ENCODE data around the gene DHRS13.
"Not testable (repeated sequence)": the region's sequence is repeated elsewhere in the genome, so short reads cannot be mapped to it uniquely, and the experiment has no call there.

The DHRS13 gene

DNA sequence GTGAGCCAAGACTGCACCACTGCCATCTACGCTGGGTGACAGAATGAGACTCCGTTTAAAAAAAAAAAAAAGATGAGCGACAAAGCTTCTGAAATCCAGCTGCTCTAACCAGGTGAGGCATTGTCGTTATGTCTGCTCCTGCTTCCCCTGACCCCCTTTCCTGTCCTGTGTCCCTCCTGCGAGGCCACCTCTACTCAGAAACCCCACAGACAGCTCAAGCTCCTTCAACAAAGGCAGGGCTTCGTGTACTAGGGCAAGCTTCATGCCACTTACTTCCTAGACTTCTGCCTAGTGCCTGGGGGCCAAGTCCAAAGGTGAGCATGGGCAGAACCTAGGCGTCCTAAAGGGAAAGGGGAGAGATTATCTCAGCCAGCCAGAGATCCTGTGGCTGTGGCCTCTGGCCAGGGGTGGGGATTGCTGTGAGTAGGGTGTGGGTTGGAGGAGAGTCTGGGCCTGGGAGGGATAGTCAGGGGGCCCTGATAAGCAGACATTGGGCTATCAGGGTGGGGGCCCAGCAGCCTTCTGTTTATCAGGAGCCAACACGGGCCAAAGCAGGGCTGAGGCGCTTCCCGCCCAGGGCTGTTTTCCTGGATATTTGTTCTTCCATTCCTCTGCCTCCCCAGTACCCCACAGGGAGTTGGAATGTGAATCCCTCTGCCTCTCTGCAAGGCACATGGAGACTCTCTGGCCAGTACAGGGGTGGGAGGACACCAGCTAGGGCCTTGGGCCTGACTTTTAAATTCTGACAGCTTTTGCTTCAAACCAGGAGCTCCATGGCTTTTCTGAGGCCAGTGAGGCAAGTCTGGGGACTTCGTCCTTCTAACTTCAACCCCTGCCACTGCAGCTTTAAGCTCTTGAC lies 37.7 kb downstream of the DHRS13 start:
- no peak overlapping the region for H3K4me3 ChIP-seq (ENCODE audit: low read depth, low read length)
- DNase-seq (ENCODE audit: low read depth), result no peak

DNA sequence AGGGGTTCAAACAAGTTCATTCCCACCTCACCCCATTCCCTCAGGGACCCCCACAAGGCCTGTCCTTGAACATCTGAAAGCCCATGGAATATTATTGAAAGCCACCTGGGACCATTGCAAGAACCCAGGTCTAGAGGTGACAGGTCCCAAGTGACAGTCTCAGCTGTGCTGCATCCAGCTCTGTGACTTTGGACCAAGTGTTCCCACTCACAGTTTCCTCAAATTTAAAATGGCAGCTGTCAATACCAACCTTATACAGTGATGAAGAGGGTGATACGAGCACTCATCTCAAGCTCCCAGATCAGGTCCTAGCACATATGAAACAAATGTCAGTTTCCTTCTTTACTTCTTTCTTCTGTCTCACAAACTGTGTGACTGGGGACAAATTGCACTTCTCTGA lies 38.9 kb downstream of the DHRS13 start:
- no peak for DNase-seq (ENCODE audit: low read depth)
- no peak overlapping the region for H3K4me3 ChIP-seq (ENCODE audit: low read depth, low read length)

DNA sequence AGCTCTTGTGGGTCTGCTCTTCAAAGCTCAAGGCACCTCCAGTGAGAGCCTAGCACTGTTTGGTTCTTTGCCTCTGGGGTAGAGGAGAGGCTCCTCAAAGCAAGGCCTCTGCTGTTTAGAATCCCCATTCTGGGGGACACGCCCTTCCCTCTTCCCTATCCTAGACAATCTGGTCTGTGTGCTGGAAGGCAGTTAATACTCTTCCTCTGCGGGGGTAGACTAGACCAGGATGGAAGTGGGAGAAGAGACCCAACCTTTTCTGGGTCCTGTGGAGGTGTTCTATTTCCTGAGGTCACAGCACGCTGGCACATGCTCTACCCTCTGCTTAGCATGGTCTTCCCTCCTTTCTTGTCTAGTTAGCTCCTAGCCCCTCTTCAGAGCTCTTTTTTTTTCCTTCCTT lies 40.3 kb downstream of the DHRS13 start:
- H3K4me3 ChIP-seq (ENCODE audit: low read depth, low read length), result no peak overlapping the region
- no peak for DNase-seq (ENCODE audit: low read depth)

DNA sequence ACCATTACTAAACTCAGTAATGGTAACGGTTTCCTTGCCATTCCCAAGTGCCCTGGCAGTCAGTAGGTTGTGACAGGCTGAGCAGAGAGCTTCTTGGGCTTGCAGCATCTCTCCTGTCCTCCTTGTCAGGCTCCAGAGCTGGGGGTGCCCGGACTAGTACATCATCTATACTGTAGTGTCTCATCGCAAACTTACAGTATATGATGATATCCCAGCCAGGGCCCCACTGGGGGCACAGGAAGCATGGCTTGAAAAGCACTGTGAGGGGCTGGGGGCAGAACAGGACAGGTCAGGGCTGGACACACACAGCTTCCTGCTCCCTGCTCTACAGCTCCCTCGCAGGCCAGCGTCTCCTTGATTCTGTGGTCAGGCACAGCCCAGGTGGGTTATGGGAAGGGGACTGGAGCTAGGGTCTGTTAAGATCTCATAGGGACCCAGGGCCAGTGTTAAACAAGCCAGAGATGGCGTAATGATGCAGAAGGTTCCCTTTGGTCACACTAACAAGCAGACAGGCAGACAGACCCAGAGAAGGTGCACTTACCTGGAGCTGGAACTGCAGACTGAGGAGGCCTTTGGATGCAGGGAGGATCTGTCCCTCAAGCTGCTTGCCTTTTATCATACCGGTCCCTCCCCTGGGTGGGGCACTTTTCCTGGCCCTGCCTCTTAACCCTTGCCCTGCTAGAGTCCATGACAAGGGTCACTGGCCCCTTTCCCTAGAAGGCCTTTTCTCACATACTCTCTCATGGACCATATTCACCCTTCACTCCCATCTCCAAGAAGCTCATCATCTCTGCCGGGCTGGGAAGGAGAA lies 41.3 kb downstream of the DHRS13 start:
- DNase-seq (ENCODE audit: low read depth), result no peak
- H3K4me3 ChIP-seq (ENCODE audit: low read depth, low read length), result no peak overlapping the region

DNA sequence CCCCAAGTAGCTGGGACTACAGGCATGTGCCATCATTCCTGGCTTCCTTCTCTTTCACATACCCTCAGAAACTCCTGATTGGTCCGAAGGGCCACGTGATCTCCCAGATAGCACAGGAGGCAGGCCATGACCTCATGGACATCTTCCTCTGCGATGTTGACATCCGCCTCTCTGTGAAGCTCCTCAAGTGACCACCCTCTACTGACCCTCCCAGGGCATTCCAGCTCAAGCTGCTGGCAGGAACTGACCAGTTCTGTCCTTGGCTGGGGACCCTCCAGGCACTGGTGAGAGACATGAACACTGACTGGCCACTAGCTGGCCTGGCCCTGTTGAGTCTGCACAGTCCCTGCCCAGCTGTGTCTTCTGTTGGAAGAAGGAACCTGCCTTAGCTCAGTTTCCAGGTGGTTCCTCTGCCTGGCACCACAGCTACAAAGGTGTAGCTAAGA lies 42.5 kb downstream of the DHRS13 start:
- no peak for DNase-seq (ENCODE audit: low read depth)
- no peak overlapping the region for H3K4me3 ChIP-seq (ENCODE audit: low read depth, low read length)

DNA sequence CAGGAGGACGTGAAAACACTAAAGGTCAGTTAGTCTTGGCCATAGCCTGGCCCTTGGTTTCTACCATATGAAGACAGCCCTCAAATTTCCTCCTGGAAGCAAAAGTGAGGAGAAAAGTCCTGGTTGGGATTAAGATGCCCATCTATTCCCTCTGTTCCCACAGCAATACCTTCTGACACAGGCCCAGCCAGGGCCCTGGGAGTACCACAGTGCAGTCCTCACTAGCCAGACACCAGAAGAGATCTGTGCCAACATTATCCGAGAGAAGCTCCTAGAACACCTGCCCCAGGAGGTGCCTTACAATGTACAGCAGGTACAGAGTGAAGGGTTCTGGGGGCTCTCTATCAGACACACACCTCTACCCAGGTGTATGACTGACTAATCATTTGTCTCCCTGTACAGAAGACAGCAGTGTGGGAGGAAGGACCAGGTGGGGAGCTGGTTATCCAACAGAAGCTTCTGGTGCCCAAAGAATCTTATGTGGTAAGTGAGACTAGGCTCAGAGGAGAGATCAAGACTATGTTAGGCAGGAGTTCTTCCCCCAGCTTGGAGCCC lies 44.0 kb downstream of the DHRS13 start:
- DNase-seq (ENCODE audit: low read depth), result no peak
- H3K4me3 ChIP-seq (ENCODE audit: low read depth, low read length), result no peak overlapping the region

DNA sequence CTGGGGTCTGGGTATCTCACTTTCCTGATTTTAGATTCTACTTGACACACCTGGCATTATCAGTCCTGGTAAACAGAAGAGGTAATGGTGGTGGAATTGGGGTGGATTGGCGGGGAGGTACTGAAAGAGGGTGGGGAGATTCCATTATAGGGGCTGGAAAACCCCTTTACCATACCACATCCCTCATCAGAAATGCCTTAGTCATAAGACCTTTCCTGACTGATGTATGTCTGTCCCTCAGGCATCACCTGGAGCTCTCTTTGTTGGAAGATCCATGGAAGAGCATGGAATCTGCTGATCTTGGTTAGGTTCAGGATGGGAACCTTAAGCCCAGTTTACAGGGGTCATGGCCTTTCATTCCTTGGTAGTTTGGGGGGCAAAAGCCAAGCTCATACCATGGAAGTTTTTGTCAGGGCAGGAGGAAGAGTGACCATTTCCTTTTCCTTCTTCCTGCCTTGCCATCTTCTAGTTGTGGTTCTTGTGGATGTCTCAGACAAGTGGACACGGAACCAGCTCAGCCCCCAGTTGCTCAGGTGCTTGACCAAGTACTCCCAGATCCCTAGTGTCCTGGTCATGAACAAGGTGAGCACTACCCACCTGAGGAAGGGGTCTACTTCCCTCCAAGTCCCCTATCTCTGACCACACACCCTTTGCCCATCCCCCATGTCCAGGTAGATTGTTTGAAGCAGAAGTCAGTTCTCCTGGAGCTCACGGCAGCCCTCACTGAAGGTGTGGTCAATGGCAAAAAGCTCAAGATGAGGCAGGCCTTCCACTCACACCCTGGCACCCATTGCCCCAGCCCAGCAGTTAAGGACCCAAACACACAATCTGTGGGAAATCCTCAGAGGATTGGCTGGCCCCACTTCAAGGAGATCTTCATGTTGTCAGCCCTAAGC lies 44.7 kb downstream of the DHRS13 start:
- no peak for DNase-seq (ENCODE audit: low read depth)
- H3K4me3 ChIP-seq (ENCODE audit: low read depth, low read length), result no peak overlapping the region

DNA sequence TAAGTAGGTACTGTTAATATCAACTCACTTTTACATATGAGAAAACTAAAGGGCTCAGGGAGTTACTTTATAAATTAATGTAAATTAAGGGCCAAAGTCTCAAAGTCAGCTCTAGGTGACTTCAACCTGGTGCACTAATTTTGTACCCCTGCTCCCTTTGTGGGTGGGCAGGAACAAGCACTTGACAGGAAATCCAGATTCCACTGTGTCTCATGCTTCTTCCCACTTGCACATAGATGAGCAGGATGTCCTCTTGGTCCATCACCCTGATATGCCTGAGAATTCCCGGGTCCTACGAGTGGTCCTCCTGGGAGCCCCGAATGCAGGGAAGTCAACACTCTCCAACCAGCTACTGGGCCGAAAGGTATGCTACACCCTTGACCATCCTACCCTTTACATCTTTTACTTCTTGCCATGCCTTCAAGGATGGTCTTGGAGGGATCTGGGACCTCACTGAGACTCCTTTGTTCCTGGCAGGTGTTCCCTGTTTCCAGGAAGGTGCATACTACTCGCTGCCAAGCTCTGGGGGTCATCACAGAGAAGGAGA lies 46.8 kb downstream of the DHRS13 start:
- H3K4me3 ChIP-seq (ENCODE audit: low read depth, low read length), result no peak overlapping the region
- DNase-seq (ENCODE audit: low read depth), result no peak

DNA sequence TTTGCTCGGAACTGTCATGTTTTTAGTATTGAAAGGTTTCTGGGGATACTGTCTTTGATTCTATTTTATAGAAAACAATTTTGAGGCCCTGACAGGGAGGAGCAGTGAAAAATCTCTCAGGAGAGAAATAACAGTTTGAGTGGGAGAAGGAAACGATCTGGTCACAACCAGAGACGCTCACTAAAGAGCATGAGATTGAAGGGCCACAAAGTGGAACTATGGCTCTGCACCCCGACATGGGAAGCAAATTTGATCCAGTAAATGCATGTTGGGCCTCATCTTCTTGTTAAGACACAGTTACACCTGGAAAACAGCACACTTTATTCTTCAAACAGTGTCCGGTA lies 47.6 kb downstream of the DHRS13 start:
- H3K4me3 ChIP-seq (ENCODE audit: low read depth, low read length), result peak overlapping the region; percentile 77
- no peak for DNase-seq (ENCODE audit: low read depth)

DNA sequence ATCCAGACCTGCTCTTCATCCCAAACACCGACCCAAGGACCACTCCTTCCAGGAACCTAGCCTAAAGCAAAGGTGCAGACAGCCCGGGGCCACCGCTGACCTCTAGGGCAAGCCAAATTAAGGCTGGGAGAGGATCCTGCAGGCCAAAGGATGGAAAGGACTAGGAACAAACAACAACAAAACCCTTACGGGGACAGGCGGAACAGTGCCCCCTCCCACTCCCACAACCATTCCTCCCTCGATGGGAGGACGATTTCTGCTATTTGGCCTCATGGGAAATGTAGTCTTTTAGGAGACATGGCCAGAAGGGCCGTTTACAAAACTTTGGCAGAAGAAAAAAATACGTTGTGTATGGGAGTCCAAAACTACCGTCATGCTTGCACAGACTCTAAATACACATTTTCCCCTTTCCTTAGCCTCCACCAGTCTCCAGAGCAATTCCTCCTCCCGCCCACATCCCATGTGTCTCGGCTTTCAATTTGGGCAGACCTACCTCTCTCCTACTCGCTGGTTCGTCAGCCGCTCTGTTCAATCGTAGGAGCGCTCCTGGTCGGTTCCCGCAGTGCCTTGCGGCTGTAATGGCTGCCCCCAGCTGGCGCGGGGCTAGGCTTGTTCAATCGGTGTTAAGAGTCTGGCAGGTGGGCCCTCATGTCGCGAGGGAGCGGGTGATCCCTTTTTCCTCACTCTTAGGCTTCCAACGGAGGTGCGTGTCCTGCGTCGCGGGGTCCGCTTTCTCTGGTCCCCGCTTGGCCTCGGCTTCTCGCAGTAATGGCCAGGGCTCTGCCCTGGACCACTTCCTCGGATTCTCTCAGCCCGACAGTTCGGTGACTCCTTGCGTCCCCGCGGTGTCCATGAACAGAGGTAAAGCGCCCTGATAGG lies 48.2 kb downstream of the DHRS13 start, which contains the start of gene ERAL1:
Gene ERAL1, plus strand, starts transcription at position 560 of the 879 bp plus-strand sequence. Its CDS starts 19 bp downstream, at position 579.
- peak; percentile 58 for DNase-seq (ENCODE audit: low read depth)
- H3K4me3 ChIP-seq (ENCODE audit: low read depth, low read length), result peak within 1 kb of the TSS; percentile 77

DNA sequence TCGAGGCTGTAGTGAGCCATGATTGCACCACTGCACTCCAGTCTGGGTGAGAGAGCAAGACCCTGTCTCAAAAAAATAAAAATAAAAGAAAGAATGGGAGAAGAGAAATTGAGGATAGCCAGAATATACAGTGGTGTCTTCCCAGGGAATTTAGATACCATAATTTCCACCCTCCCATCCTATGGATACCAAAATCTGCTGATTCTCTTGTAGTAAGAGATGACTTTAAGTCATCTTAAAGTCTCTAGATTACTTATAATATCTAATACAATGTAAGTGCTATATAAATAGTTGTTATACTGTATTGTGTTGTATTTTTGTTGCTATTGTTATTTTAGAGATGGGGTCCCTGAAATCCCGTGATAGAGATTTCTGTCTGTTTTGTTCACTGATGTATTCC lies 49.6 kb downstream of the DHRS13 start:
- DNase-seq (ENCODE audit: low read depth), result no peak
- H3K4me3 ChIP-seq (ENCODE audit: low read depth, low read length), result no peak overlapping the region

DNA sequence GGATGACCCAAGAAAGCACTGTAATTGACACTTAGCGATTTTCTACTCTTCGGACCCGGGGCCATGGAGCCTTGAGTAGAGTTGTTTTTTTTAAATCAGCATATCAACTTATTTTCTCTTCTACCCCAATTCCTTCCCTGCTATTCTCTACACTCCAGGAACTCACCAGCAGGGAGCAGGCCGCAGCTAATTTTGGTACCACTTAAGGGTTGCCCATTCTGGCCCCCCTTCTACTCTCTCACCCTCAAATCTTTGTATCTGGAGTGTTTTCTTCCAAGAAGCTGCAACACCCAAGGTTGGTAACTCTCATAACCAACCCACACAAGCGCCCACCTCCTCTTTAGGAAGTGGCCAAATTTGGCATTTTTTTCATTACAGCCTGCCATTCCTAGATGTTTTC lies 53.6 kb downstream of the DHRS13 start:
- H3K4me3 ChIP-seq (ENCODE audit: low read depth, low read length), result no peak overlapping the region
- DNase-seq (ENCODE audit: low read depth), result no peak

DNA sequence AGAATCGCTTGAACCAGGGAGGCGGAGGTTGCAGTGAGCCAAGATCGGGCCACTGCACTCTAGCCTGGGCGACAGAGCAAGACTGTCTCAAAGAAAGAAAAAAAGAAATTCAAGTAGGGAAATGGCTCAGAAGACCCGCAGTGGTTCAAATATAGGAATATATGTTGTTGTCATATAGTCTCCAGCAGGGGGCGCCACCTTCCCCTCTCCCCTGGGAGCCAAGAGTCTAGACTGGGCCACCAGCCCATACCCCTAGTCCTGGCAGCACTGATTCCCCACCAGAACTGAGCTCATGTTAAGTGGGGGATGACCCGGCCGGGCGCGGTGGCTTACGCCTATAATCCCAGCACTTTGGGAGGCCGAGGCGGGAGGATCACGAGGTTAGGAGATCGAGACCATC lies 54.2 kb downstream of the DHRS13 start:
- H3K4me3 ChIP-seq (ENCODE audit: low read depth, low read length); DNase-seq (ENCODE audit: low read depth): not testable (repeated sequence)

Data from skeletal muscle cell (primary cell).